GM18861 (cell line): Measurements from ENCODE around the gene LRTM1.

Source experiments
- ATAC-seq: cut with Tn5 transposase; IDR thresholded peaks from one replicate; pipeline ENCODE4 v1.9.1; 2021; ENCODE audit not compliant: unreplicated experiment

Gene LRTM1

DNA sequence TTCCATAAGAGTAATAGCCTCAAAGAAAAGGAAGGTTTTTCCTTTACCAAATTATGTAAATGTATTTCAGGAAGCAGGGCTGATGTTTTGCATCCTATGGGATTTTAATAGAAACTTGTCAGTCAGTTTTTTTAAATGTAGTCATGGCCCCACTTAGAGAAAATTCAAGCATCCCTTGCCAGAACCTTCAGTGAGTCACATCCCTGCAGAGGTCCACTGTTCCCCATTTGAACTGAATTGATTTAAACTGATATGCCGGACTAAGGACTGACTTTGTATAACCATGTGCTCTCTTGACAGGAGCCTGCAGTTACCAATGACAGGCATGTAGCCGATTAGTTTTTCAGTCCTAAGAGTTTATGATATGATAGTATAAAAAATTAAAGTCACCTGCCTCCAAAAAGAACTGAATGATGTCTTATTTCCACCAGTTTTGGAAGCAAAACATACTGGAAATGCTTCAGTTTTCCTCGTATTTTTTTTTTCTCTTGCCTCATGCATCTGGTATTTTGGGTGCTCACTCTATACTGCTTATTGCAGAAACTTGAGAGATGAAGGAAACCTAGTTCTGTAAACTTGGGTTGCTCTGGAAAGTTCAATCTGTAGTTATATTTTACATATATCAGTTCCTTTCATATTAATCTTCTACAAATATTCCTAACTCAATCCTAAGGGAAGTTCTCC is 30.7 kb downstream of the LRTM1 start:
- ATAC-seq: no peak

DNA sequence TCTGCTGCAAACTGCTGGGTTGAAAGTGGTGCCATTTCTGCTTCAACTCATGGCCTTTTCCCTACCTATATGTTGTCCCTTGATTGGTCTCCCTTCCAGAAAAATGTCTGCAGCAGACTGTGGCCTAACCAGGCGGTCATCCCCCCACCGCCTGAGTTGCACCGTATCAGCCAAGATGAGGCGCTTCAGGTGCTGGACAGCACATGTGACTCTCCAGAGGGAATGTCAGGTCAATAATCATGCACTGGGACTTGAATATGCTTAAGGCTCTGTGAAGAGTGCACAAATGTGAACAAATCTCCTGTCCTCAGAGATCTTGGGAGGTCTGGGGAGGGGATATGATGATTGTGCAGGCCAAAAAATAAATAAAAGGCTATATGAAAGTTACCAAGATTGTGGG is 32.2 kb downstream of the LRTM1 start:
- ATAC-seq: no peak

DNA sequence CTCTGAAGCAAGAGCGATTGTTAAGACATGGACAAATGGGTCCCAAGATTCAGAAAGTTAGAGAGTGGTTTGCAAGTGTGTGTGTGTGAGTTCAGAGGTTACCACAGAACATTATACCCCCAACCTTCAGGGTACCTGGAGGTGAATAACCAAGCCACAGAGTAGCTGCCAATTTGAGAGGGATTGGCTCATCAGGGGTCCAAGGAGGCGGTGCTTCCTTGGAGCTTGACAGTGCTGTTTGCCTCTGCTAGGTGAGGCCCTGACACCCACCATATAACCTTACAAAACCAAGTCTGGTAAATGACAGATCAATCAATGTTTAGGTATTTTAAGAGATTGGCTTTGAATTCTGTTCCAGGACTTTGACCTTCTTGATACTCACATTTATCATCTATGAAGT is 35.7 kb downstream of the LRTM1 start:
- ATAC-seq: no peak

DNA sequence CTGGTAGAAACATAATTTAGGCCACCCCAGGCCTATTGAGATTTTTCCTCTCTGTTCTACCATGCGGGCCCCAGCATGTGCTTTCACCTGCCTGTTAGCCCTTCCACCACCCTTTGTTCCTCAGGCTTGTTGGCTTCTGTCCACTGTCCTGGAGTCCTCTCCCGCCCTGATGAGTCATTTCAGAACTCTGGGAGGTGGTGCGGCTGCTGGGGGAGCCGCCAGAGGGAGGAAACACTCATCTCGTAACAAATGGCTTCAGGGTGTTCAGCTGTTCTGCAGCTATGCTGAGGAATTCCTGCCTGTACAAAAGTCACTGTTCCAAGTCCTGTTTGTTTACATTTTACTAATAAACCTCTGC is 36.3 kb downstream of the LRTM1 start:
- no peak for ATAC-seq

DNA sequence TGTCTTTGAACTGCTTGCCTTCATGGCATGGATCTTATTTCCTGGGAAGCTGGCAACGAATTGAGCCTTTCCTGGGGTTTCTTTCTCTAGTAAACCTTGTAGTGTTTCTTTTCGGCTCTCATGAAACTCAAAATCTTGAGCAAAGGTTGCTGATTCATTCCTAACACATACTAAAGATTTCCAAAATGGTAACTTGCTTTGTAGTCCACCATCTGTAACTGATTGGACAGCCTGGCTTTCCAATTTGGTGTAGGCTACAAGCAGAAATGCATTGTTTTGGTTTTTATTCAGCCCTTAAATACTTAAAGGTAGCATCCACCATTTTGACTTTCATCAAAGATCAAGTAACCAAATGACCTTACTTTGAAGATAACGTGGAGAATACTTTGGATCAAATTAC is 38.1 kb downstream of the LRTM1 start:
- no peak for ATAC-seq

DNA sequence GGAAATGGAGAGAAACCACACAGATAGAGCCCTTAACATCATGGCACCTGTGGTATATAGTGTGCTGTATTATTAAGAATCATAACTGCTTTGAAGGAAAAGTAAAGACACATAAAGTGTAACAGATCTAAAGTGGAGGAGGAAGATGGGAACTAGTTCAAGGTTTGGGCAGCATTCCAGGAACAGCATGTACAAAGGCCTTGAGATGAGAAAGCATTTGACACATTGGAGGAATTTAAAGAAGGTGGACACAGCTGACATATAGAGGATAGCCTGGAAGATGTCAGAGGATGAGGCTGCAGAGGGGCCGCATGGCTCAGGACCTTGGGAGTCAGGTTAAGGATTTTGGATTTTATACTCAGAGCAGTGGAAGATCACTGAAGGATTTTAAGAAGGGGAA is 39.0 kb downstream of the LRTM1 start:
- no peak for ATAC-seq

DNA sequence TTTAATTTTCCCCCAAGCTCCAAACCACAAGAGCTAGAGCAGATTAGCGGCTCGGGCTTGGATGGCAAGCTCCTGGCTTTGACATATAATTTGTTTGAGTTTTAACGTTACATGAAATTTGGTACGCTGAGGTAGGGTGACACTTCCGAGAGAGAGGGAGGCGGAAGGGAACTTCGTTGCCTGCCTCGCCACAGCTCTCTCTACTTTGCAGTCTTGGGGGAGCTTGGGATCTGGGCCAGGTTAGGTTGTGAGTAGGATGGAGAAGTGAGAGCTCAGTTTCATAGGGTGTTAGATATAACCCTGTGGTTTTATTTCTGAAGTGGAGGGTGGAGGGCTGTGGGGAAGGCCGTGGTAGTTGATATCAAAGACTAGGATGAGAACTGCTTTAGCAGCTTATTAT is 39.7 kb downstream of the LRTM1 start:
- no peak for ATAC-seq

DNA sequence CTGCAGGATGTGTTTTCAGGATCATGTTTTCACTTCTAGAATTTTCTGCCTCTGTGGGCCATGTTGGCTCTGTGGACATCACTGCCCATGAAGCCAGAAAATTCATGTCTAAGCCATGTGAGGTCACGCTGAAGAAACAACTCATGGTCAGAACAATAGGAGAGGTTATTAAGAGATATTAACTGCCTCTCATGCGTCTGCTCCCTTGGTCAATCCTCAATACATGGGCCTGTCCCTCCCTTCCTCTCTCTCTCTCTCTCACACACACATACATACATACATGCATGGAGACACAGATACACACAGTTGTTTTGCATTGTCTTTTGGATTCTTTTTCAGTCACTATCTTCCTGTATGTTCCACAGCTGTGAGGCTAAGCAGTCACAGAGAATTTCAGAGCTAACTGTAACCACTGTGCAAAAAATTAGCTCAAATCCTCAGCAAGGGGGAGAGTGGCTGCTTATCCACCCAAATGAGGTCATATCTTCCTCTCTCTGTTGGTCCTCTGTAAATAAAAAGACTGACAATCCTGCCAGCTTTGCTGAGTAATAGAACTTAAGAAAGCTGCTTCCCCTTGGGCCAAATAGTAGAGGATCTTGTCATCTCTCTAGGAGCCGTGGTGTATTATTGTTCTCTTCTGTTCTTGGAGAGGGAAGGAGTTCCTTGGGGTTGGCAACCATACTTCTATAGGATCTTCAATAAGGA is 45.6 kb downstream of the LRTM1 start:
- no peak for ATAC-seq

DNA sequence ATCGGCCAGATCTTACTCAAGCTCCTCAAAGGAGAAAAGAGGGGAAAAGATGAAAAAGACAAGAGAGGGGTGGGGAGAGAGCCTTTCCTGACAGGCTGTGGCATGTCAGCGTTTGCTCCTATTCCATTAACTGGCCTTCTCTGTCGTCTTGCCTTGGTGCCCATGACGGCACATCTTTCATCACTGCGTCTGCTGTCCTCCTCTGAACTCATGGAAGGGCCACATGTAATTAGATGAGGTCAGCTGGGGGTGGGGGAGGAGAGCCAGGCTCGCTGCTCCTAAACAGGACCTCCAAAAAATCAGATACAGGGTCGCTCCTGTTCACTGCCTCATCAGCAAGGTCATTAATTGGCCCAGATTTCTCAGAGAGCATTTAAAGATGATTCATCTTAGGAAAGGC is 49.7 kb downstream of the LRTM1 start:
- ATAC-seq: no peak

DNA sequence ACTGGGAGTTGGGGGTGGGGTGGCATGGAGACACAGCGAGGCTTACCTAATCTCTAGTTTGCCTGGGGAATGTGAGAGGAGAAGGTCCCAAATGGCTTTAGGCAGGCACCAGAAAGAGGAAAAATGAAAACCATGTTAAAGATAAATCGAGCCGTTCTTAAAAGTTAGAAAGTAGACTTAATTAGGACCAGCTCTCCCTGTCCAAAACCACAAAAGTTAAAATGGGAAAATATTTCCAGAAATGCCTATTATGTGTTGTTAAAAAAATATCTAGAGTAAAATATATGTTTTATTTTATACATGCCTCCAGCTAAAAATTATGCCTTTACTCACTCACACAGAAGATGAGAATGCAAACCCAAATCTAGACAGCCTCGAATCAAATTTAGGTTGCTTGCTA is 50.1 kb downstream of the LRTM1 start:
- no peak for ATAC-seq

DNA sequence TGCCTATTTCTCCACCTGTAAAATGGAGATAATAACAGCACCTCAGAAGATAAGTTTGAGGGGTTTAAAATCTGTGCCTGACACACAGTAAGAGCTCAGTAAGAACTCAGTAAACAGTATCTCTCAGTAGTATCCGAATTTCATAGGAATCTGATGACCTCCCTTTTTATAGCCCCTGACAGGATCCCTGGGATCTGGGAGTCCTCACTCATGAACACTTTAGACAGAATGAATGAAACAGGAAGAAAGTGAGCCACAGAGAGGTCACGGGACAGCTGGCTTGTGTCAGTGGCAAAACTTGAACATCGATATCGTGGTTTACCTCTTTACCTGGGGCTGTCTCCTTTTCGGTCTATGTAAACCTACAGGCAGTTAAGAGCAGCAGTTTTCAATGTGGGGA is 51.2 kb downstream of the LRTM1 start:
- ATAC-seq: no peak

DNA sequence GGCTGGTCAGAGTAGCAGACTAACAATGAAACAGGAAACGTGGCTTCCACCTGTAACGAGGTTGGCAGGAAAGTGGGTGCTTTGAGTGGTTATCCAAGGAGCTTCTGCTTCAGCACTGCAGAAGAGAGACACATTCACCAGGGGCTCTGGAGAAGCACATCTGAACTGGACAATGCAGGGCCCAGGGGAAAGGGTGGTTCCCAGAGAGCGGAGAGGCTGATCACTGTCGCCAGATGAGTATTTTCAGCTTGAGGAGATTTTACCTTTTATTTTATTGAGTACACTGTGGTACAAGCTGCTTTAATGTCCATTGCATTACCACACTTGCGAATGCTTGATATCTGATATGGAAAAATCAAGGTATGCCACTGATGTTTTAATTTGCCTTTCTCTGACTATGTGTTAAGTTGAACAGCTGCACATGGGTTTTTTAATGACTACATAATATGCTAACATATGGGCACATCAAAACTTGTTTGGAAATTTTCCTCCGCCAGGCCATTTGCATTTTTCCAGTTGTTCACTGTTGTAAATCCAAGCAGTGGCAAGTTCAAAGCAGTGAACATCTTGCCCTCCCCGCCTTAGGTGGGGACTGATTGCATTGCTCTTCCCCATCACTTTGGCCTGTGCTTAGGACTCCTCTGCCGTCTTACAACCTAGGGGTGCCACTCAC is 52.1 kb downstream of the LRTM1 start:
- no peak for ATAC-seq

DNA sequence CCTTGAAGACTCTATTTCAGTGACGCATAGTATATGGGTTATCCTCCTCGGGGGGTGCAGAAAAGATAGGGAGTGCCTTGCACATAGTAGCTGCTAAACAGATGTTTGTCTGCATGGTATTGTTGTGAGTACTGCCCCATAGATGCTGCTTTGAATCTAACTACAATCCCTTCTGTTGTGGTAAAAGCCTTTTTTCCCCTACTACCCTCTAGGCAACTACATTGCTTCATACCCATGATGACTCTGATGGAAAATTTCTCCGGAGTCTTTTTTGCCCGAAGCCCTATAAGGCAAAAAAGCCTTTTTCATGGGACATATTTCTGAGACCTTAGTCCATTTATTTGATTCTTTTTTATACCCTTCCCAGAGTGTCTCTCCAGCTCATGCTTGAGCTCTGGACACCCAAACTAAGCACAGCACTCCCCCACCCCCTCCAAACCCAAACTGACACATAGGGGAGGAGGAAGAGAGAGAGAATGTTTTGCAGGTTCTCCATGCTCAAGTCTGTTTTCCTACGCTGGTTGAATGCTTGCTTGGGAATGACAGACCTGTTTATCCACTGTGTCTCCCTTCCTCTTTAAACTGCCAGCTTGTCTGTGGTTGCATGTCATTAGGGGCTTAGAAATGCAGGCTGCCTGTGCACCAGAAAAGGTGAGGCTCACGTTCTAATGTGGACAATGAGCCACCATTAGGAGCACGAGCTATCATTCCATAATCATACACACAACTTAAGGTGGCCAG is 52.9 kb downstream of the LRTM1 start:
- no peak for ATAC-seq

DNA sequence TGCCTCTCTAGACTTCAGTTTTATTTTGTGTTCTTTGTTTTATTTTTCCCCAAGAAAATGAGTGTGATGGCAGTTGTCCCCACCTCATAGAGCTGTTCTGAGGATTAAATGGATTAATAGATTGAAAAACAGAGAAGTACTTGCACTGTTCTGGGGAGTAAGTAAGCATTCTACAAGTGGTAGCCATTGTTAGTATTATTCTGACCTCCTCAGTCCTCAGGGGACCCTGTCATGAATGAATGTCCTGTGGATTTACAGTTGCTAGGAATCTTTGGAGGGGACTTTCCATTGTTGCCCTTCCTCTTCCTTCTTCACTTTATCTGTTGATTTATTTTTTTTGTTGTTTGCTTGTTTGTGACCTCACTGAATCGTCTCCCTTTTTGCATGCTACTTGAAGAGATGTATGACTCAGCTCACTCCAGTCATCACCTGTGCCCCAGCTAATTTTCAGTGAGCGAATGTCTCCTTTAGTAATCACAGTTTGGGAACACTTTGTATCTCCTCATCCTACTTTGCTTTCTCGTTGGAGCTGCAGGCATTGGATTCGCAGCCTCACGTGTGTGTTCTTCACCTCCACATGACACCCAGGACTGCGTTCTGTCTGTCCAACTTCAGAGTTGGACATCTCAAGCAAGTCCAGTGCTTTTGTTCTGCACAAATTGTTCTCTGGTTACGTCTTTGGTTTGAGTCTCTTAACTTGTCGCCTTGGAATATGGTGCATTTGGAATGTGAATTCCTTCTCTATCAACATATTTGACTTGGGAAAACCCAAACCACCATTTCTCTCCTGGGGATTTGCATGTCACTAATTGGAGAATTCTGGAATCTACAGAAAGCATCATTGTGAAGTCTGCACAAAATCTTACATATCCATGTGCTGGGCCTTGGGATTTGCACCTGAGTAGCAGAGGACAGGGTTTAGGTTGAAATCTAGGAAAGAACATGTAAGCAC is 54.5 kb downstream of the LRTM1 start:
- no peak for ATAC-seq

DNA sequence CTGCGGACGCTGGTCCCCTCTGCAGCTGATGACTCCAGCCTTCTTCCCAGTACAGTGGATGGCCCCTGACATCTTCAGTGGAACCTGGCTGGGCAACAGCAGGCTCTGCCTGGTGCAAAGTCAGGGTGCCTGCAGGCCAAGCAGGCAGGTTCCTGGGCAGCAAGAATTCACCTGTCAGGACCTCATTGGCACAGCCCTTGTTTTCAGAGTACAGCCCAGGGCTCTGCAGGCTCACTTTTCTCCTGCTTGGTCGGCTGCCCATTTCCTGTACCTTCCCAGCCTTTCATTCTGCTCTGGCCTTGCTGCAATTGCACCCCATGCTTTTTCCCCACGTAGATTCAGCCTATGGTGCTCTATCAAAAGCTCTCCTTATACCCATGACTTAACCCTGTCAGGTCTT is 56.0 kb downstream of the LRTM1 start:
- ATAC-seq: no peak

DNA sequence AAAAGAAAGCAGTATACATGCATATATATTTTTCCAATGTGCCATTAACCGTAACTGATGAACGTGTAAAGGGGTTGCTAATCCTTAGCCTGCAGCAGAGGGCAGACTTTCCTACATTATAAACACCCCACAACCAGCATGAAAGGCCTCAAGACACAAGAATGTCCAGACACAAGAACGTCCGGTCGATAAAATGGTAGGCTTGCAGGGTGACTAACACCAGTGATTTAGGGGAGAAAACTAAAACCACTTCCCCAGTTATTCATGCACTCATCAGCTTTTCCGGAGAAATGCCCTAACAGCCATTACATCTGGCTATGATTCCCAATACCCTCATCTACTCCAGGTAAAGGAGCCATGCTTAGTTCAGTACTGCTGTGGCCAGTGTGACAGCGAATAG is 57.4 kb downstream of the LRTM1 start:
- ATAC-seq: no peak
